ENCODE data around the gene MYO1A. TPM values are rescaled to one million over a fixed set of nuclear protein-coding genes. Genes with fewer than 3 reads are reported as not detected.
"Not testable (repeated sequence)": the region's sequence is repeated elsewhere in the genome, so short reads cannot be mapped to it uniquely, and the experiment has no call there.

Gene MYO1A
- total RNA-seq, 1 donor from 2014 or later = 0.27 TPM

DNA sequence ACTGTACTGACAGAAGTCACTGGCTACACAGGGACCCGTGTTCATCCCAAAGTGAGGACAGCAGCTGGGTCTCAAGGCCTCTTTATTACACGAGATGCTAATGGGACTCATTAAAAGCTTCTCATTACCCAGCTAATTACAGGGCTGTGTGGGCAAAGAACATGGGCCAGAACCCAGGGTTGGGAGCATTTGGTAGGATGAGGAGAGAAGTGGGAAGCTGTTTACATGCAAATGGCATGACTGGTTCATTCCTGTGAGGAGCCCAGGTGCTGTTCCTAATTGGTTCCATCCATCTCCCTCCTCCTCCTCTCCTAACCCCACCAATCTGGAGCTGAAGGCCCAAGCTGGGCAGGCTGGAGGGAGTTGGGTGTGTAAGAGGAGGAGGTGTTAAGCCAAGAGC, 24.7 kb downstream of the MYO1A start:
- Mint-ChIP-seq H3K9me3 (no peaks in the 10 kb centered on the region), H3K27ac (no peak overlapping the region), H3K4me3 (no peak overlapping the region), H3K36me3 (no peaks in the 10 kb centered on the region), H3K4me1 (peaks cover 22% of the 10 kb centered on the region), H3K27me3 (ENCODE audit: low read depth) (peaks cover 2% of the 10 kb centered on the region)
- DNase-seq (ENCODE audit: low spot score in 2 of 2, unreplicated experiment in 2 of 2) = no peak
- TF ChIP-seq, protein P1, sequence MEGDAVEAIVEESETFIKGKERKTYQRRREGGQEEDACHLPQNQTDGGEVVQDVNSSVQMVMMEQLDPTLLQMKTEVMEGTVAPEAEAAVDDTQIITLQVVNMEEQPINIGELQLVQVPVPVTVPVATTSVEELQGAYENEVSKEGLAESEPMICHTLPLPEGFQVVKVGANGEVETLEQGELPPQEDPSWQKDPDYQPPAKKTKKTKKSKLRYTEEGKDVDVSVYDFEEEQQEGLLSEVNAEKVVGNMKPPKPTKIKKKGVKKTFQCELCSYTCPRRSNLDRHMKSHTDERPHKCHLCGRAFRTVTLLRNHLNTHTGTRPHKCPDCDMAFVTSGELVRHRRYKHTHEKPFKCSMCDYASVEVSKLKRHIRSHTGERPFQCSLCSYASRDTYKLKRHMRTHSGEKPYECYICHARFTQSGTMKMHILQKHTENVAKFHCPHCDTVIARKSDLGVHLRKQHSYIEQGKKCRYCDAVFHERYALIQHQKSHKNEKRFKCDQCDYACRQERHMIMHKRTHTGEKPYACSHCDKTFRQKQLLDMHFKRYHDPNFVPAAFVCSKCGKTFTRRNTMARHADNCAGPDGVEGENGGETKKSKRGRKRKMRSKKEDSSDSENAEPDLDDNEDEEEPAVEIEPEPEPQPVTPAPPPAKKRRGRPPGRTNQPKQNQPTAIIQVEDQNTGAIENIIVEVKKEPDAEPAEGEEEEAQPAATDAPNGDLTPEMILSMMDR (IDR thresholded peaks at IDR 0.05; ENCODE audit: unreplicated experiment) = no peak

GRCh38 chr12:57022324-57022723, 27.6 kb downstream of the MYO1A start:
- not testable (repeated sequence) for DNase-seq (ENCODE audit: low spot score in 2 of 2, unreplicated experiment in 2 of 2); H3K36me3 Mint-ChIP-seq; H3K27ac Mint-ChIP-seq; H3K9me3 Mint-ChIP-seq; H3K4me3 Mint-ChIP-seq; H3K27me3 Mint-ChIP-seq (ENCODE audit: low read depth)
- H3K4me1 Mint-ChIP-seq = peaks cover 15% of the 10 kb centered on the region

- Mint-ChIP-seq H3K27me3 (ENCODE audit: low read depth) (peaks cover 1% of the 10 kb centered on the region), H3K36me3 (no peaks in the 10 kb centered on the region), H3K4me1 (peaks cover 2% of the 10 kb centered on the region), H3K4me3 (no peak overlapping the region), H3K9me3 (no peaks in the 10 kb centered on the region), H3K27ac (no peak overlapping the region)
- no peak for DNase-seq (ENCODE audit: low spot score in 2 of 2, unreplicated experiment in 2 of 2)
- TF ChIP-seq, protein P1 (IDR thresholded peaks at IDR 0.05; ENCODE audit: unreplicated experiment) = no peak
Observed at GRCh38 chr12:57019983-57020719, 29.8 kb downstream of the MYO1A start.

DNA sequence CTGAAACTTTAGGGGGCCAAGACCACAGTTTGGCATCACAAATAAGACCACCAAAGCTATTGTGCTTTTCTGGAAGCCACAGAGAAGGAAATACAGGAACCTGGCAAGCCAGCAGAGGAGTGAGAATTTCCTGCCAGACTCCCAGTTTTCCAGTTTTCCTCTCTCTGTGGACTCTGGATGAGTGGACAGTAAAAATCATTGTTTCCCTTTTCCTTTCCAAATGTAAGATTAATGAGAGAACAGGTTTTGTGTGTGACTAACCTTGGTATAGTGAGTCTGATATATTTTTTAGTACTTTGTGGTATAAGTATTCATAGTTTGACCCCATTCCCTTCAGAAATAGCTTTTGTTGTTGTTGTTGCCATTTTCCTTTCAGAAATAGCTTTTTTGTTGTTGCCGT, 31.0 kb downstream of the MYO1A start:
- H3K36me3 Mint-ChIP-seq = no peaks in the 10 kb centered on the region
- H3K27ac Mint-ChIP-seq = no peak overlapping the region
- TF ChIP-seq, protein P1 (IDR thresholded peaks at IDR 0.05; ENCODE audit: unreplicated experiment) = no peak

GRCh38 chr12:57018353-57018752, 31.6 kb downstream of the MYO1A start:
- H3K9me3 Mint-ChIP-seq; H3K4me1 Mint-ChIP-seq; DNase-seq (ENCODE audit: low spot score in 2 of 2, unreplicated experiment in 2 of 2); H3K36me3 Mint-ChIP-seq; H3K27ac Mint-ChIP-seq; H3K4me3 Mint-ChIP-seq: not testable (repeated sequence)
- peaks cover 17% of the 10 kb centered on the region for H3K27me3 Mint-ChIP-seq (ENCODE audit: low read depth)

More for the DNA sequence above, 31.0 kb downstream of the MYO1A start:
- Mint-ChIP-seq H3K27me3 (ENCODE audit: low read depth) (peaks cover 12% of the 10 kb centered on the region), H3K4me3 (no peak overlapping the region), H3K4me1 (peaks cover 2% of the 10 kb centered on the region), H3K9me3 (no peaks in the 10 kb centered on the region)
- no peak for DNase-seq (ENCODE audit: low spot score in 2 of 2, unreplicated experiment in 2 of 2)

DNA sequence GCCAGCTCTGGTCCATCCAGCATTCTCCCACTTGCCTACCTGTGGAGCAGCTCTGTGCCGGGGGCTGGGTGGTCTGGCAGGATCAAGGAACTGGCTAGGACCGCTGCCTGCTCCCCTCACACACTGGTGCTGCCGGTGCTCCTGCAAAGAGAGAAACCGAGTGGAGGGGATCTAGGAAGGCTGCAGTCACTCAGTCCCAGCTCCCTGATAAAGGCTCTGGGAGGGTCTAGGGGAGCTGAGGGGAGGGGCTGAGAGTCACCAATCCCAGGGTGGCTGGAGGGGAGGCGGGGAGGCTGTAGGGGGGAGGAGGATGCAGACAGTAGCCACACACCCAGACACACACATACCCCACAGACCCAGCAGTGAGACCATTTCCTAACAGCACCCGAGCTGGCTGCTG, 33.6 kb downstream of the MYO1A start, which contains the start of gene TAC3:
TAC3 (minus strand) TSS at position 182 of the 400 bp plus-strand sequence. CDS start 732 bp downstream, outside the sequence.
- H3K4me1 Mint-ChIP-seq = no peaks in the 10 kb centered on the region
- no peak within 1 kb of the TSS for H3K4me3 Mint-ChIP-seq
- H3K27me3 Mint-ChIP-seq (ENCODE audit: low read depth) = peaks cover 26% of the 10 kb centered on the region
- DNase-seq (ENCODE audit: low spot score in 2 of 2, unreplicated experiment in 2 of 2) = no peak
- no peaks in the 10 kb centered on the region for H3K9me3 Mint-ChIP-seq
- no peaks in the 10 kb centered on the region for H3K36me3 Mint-ChIP-seq
- no peak within 1 kb of the TSS for H3K27ac Mint-ChIP-seq
- TF ChIP-seq, protein P1 (IDR thresholded peaks at IDR 0.05; ENCODE audit: unreplicated experiment) = no peak
